Pericardium fibroblast (primary cell): Measurements from ENCODE around the gene OR1S1. TPM values are rescaled to one million over a fixed set of nuclear protein-coding genes. Genes with fewer than 3 reads are reported as not detected.

Source experiments
- total RNA-seq: library from RNA; depleted of rRNA; stranded (reverse); fragments of >200 nt; gene quantifications from 2 replicates; pipeline ENCODE4 v1.2.3, GENCODE V29; 2015

The OR1S1 gene
- total RNA-seq, result not detected in 2 replicates

GRCh38 chr11:58212420-58212819, at the start of gene OR1S1:
TSS of gene OR1S1 (plus strand) at chr11:58212720.

GRCh38 chr11:58188770-58189169, 23.8 kb upstream of the OR1S1 start, which contains the start of gene OR9Q2:
TSS of gene OR9Q2 (plus strand) at chr11:58189070. CDS start at chr11:58190491, 1,421 bp downstream.

GRCh38 chr11:58204042-58204441, 8.5 kb upstream of the OR1S1 start, which contains the start of gene OR1S2:
TSS of gene OR1S2 (minus strand) at chr11:58204142. CDS start at chr11:58204142, 0 bp downstream.

Other genes starting within 250 kb of the OR1S1 start
- not detected in 2 replicates for gene OR9Q1, start 188.8 kb upstream of the OR1S1 start, total RNA-seq
- gene OR6Q1, start 181.8 kb upstream of the OR1S1 start, total RNA-seq, result not detected in 2 replicates
- not detected in 2 replicates for gene OR9I1, start 87.2 kb upstream of the OR1S1 start, total RNA-seq
- not detected in 2 replicates for gene OR9Q2, start 23.6 kb upstream of the OR1S1 start, total RNA-seq
- gene OR1S2, start 8.6 kb upstream of the OR1S1 start, total RNA-seq, result not detected in 2 replicates
- not detected in 2 replicates for gene OR10Q1, start 16.2 kb downstream of the OR1S1 start, total RNA-seq
- gene OR10W1, start 55.5 kb downstream of the OR1S1 start, total RNA-seq, result not detected in 2 replicates
- not detected in 2 replicates for gene OR5B17, start 146.3 kb downstream of the OR1S1 start, total RNA-seq
- gene OR5B3, start 194.2 kb downstream of the OR1S1 start, total RNA-seq, result not detected in 2 replicates
- not detected in 2 replicates for gene OR5B2, start 215.4 kb downstream of the OR1S1 start, total RNA-seq
- not detected in 2 replicates for gene OR5B12, start 229.5 kb downstream of the OR1S1 start, total RNA-seq